ENCODE measurements around the gene ATP5F1A. TPM values are rescaled to one million over a fixed set of nuclear protein-coding genes. Genes with fewer than 3 reads are reported as not detected.

Gene ATP5F1A
- total RNA-seq, 1 donor from 2014 or later = 666 TPM

GRCh38 chr18:46040033-46040746, 57.9 kb downstream of the ATP5F1A start:
- peaks cover 4% of the 10 kb centered on the region for H3K36me3 ChIP-seq (ENCODE audit: control insufficient read depth, insufficient read depth, low read length)

GRCh38 chr18:46037512-46038305, 60.4 kb downstream of the ATP5F1A start:
- DNase-seq (ENCODE audit: low read depth) = no peak
- FAIRE-seq = no peak
- peaks cover 4% of the 10 kb centered on the region for H3K36me3 ChIP-seq (ENCODE audit: control insufficient read depth, insufficient read depth, low read length)
- no peaks in the 10 kb centered on the region for H3K27me3 ChIP-seq (ENCODE audit: control insufficient read depth, insufficient read depth, low read length)
- TF ChIP-seq, protein P1, sequence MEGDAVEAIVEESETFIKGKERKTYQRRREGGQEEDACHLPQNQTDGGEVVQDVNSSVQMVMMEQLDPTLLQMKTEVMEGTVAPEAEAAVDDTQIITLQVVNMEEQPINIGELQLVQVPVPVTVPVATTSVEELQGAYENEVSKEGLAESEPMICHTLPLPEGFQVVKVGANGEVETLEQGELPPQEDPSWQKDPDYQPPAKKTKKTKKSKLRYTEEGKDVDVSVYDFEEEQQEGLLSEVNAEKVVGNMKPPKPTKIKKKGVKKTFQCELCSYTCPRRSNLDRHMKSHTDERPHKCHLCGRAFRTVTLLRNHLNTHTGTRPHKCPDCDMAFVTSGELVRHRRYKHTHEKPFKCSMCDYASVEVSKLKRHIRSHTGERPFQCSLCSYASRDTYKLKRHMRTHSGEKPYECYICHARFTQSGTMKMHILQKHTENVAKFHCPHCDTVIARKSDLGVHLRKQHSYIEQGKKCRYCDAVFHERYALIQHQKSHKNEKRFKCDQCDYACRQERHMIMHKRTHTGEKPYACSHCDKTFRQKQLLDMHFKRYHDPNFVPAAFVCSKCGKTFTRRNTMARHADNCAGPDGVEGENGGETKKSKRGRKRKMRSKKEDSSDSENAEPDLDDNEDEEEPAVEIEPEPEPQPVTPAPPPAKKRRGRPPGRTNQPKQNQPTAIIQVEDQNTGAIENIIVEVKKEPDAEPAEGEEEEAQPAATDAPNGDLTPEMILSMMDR (IDR thresholded peaks at IDR 0.05; ENCODE audit: insufficient read depth, low read length, severe bottlenecking) = no peak
- H3K4me3 ChIP-seq (ENCODE audit: low read depth, low read length) = no peak overlapping the region

More at GRCh38 chr18:46040033-46040746, 57.9 kb downstream of the ATP5F1A start:
- no peak overlapping the region for H3K4me3 ChIP-seq (ENCODE audit: low read depth, low read length)
- H3K27me3 ChIP-seq (ENCODE audit: control insufficient read depth, insufficient read depth, low read length) = no peaks in the 10 kb centered on the region
- TF ChIP-seq, protein P1 (IDR thresholded peaks at IDR 0.05; ENCODE audit: insufficient read depth, low read length, severe bottlenecking) = no peak
- FAIRE-seq (no peak), DNase-seq (ENCODE audit: low read depth) (no peak)

DNA sequence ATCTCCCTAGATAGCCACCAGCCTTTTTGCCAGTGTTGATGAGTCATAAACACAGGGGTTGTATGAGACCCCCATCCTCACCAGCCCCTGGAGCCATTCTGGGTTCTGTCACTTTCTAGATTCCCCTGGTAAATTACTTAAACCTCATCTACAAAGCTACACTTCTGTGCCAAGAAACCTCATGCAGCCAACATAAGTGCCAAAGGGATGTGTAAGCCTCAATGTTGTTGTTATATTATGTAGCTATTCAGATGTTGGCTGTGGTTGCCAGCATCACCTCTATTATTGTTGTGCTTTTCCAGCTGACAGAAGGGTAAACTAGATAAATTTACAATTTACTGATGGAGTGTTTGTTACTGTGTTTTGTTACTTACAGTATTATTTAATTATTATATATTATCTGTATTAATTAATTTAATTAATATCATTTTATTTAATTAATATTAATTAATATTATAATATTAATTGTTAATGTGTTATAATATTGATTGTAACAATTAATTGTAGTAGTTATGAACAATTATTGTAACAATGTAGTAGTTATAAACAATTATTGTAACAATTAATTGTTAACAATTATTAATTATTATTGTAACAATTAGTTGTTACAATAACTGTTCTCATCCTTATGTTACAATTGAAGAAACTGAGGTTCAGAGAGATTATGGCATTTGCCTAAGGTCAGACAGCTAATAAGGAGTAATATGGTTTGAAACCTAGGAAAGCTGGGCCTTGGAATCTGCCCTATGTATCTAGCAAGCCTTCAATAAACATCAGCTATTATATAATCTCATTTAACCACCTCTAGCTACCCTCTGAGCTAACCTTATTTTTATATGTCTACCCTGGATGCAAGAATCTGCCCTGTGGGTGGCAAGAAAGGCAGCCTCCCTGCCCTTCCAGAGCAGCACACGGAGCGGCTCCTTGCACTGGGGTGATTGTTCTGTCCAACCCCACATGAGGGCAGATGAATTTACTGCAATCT, 62.1 kb downstream of the ATP5F1A start:
- Histone ChIP-seq H3K4me3 (ENCODE audit: low read depth, low read length) (no peak overlapping the region), H3K27me3 (ENCODE audit: control insufficient read depth, insufficient read depth, low read length) (no peaks in the 10 kb centered on the region), H3K36me3 (ENCODE audit: control insufficient read depth, insufficient read depth, low read length) (peaks cover 4% of the 10 kb centered on the region)
- FAIRE-seq (no peak), DNase-seq (ENCODE audit: low read depth) (no peak)
- TF ChIP-seq, protein P1 (IDR thresholded peaks at IDR 0.05; ENCODE audit: insufficient read depth, low read length, severe bottlenecking) = no peak

DNA sequence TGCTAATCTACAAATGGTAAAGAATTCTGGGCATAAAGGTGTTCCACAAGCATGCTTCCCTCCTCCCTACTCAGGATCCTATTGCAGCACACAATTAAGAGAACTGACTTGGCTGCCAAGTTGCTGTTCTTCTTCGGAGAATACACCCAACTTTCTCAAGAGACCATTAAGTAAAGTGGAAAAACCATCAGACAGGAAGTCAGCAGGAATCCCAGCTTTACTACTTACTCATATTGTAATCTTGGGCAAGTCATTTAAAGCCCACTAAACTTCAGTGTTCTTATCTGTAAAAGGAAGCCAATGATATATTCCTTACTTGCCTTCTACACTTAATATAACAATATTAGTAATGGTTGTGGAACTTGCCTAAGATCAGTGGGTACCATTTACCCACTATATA, 63.9 kb downstream of the ATP5F1A start:
- Histone ChIP-seq H3K27me3 (ENCODE audit: control insufficient read depth, insufficient read depth, low read length) (no peaks in the 10 kb centered on the region), H3K4me3 (ENCODE audit: low read depth, low read length) (no peak overlapping the region), H3K36me3 (ENCODE audit: control insufficient read depth, insufficient read depth, low read length) (peaks cover 4% of the 10 kb centered on the region)
- DNase-seq (ENCODE audit: low read depth) (no peak), FAIRE-seq (no peak)
- TF ChIP-seq, protein P1 (IDR thresholded peaks at IDR 0.05; ENCODE audit: insufficient read depth, low read length, severe bottlenecking) = no peak

- FAIRE-seq (no peak), DNase-seq (ENCODE audit: low read depth) (no peak)
- TF ChIP-seq, protein P1 (IDR thresholded peaks at IDR 0.05; ENCODE audit: insufficient read depth, low read length, severe bottlenecking) = no peak
- H3K4me3 ChIP-seq (ENCODE audit: low read depth, low read length) = no peak overlapping the region
- no peaks in the 10 kb centered on the region for H3K36me3 ChIP-seq (ENCODE audit: control insufficient read depth, insufficient read depth, low read length)
- H3K27me3 ChIP-seq (ENCODE audit: control insufficient read depth, insufficient read depth, low read length) = no peaks in the 10 kb centered on the region
Observed at GRCh38 chr18:46031741-46032140, 66.4 kb downstream of the ATP5F1A start.

Other genes starting within 250 kb of the ATP5F1A start
- gene EPG5, start 131.0 kb downstream of the ATP5F1A start, total RNA-seq = 10.5 and 15.6 TPM in 2 replicates
- gene PSTPIP2, start 26.0 kb downstream of the ATP5F1A start, total RNA-seq = 6.0 and 6.6 TPM in 2 replicates
- 12.7 and 18.7 TPM in 2 replicates for gene HAUS1, start 6.1 kb upstream of the ATP5F1A start, total RNA-seq

All from bronchial epithelial cell (primary cell).